Stimulated activated effector memory CD8-positive, alpha-beta T cell treated with anti-CD3 and anti-CD28 coated beads, Interleukin-12 subunit alpha, Interleukin-12 subunit beta, amount 100 ng/mL, for 72 hours (primary cell): ENCODE data around the gene ELK3.

Experiments
- ATAC-seq: fragments of 150-1000 bp; cut with Tn5 transposase; 2 replicates; pipeline ENCODE4 v1.10.0; 2021
- DNase-seq, 2 donors: peaks; one replicate each; pipeline ENCODE4 v3.0.0; 2021 to 2022; ENCODE audit warnings: low spot score in 2 of 2
- H3K27ac Mint-ChIP-seq: one replicate; pipeline ENCODE4 v1.8.0; 2022; ENCODE audit warnings: mild to moderate bottlenecking, mixed read lengths
- H3K36me3 Mint-ChIP-seq: one replicate; pipeline ENCODE4 v1.8.0; 2022; ENCODE audit warnings: mild to moderate bottlenecking, mixed read lengths
- H3K4me1 Mint-ChIP-seq: one replicate; pipeline ENCODE4 v1.8.0; 2022; ENCODE audit warnings: mixed read lengths
- H3K4me3 Mint-ChIP-seq: one replicate; pipeline ENCODE4 v1.8.0; 2022; ENCODE audit warnings: mild to moderate bottlenecking, mixed read lengths
- H3K9me3 Mint-ChIP-seq: one replicate; pipeline ENCODE4 v1.8.0; 2022; ENCODE audit warnings: mixed read lengths

Gene ELK3

DNA sequence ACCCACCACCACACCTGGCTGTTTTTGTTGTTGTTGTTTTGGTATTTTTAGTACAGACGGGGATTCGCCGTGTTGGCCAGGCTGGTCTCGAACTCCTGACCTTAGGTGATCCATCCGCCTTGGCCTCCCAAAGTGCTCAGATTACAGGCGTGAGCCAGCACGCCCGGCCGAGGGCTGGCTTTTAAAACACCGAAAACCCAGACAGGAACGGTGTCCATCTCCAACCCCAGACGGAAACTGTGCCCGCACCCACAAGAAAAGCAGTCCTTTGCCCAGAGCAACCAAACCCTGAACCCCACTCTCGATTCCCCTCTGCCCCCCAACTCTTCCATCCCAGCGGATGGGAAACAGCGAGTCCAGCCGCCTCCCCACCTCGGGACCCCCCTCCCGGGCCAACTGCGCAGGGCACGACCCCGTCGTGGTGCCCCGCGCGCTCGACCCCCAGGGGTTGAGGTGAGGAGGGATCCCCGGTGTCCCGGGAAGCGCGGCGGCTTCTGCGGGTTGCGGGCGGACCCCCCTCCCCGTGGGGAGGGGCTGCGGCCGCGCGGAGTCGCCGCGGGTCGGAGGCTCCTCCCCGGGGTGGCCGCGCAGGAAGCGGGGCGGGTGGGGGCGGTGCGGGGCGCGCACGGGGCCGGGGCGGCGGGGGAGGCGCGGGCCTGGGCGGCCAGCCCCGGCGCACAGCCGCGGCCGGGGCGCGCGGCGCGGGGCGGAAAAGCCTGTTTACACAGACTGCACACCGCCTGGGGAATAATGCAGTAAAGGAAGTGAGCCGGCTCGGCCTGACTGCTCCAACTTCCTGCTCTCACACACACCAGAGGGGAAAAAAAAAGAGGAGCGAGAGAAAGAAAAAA, at the start of gene ELK3:
Gene ELK3 (plus strand): TSS at position 651 of the 851 bp plus-strand sequence.
- DNase-seq (peak; percentile 24 to 72), ATAC-seq (peak; percentile 68)
- no peaks in the 10 kb centered on the region for H3K9me3 Mint-ChIP-seq
- H3K4me1 Mint-ChIP-seq = peaks cover 52% of the 10 kb centered on the region
- peaks cover 11% of the 10 kb centered on the region for H3K36me3 Mint-ChIP-seq
- peak within 1 kb of the TSS; percentile 98 for H3K27ac Mint-ChIP-seq
- H3K4me3 Mint-ChIP-seq = peak within 1 kb of the TSS; percentile 94

DNA sequence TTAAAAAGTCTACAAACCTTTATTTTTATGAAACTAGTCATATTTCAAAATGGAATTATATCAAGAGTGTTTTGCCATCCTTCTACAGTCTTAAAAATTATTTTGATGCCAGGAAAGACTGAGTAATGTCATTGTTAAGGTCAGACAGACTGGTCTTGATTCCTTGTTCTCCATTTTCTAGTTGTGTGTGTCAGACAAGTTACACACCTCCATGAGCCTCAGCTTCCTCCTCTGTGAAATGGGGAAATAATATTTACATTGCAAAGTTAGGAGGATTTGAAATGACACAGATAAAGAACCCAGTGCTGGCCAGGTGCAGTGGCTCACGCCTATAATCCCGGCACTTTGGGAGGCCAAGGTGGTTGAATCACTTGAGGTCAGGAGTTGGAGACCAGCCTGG, 47.4 kb upstream of the ELK3 start:
- no peak for ATAC-seq
- H3K4me1 Mint-ChIP-seq = peaks cover 23% of the 10 kb centered on the region
- H3K36me3 Mint-ChIP-seq = no peaks in the 10 kb centered on the region
- no peak overlapping the region for H3K4me3 Mint-ChIP-seq
- peak overlapping the region; percentile 6 for H3K27ac Mint-ChIP-seq
- no peaks in the 10 kb centered on the region for H3K9me3 Mint-ChIP-seq
- no peak for DNase-seq

DNA sequence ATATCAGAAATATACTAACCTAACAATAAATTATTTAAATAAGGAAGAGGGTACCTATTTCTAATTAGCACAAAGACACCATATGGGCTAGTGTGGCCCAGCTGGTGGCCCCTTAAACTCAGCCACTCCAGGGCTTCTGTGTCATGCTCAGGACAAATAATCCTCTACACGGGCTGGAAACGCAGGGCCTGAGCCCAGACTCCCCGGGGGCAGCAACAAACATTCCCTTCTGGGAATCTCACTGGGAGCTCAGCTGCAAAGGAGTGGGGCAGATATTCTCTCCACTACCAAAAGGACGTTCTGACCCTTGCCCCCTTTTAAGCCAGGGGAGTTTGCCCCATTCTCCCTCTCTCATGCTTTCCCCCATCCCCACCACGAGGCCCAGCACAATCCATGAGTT, 43.7 kb upstream of the ELK3 start:
- DNase-seq (no peak), ATAC-seq (no peak)
- Mint-ChIP-seq H3K36me3 (no peaks in the 10 kb centered on the region), H3K4me1 (no peaks in the 10 kb centered on the region), H3K4me3 (no peak overlapping the region), H3K27ac (no peak overlapping the region), H3K9me3 (no peaks in the 10 kb centered on the region)

DNA sequence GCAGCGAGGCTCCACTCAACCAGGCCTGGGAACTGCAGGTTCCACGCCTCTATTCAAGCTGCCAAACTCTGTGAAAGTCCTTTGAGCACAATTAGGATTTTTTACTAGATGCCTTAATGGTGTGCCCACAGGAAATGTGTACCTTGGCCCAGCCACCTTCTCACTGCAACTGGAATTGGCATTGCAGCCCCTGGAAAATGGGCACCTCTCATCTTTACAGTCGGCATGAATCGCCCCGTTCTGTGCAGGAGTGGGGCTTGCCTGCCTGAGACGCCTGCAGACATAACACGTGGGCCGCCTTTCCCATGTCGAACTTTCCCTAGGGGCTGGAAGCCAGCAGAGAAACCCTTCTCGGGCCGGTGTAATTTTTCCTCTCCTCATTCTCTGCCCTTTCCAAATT, 42.0 kb upstream of the ELK3 start:
- H3K4me3 Mint-ChIP-seq = no peak overlapping the region
- H3K9me3 Mint-ChIP-seq = no peaks in the 10 kb centered on the region
- H3K4me1 Mint-ChIP-seq = no peaks in the 10 kb centered on the region
- H3K27ac Mint-ChIP-seq = no peak overlapping the region
- DNase-seq = no peak
- no peak for ATAC-seq
- no peaks in the 10 kb centered on the region for H3K36me3 Mint-ChIP-seq

DNA sequence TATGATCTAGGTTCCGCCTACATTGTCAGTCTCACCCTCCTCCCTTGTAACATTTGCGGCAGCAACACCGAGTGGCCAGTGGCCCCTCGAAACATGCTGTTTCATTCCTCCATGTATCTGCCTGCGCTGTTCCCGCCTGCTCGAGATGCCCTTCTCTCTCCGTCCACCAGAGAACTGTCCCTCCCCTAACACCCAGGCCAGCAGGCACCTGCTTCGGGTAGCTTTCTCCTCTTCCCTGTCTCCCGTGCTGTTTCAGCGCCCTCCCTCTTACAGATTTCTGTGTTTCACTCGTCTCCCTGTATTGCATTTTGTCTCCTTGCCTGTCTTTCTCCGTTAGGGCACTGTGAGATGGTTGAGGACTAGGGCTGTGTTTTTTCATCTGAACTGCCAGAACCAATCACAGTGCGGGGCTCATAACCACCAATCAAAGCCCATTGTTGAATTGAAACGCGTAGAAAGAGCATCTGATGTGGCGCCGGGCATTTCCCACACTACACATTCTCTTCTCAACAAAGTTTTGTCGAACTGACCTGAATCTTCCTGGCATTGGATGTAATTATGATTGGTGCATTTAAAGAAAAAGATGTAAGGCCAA, 40.9 kb upstream of the ELK3 start:
- Mint-ChIP-seq H3K4me1 (no peaks in the 10 kb centered on the region), H3K27ac (no peak overlapping the region), H3K4me3 (no peak overlapping the region), H3K36me3 (no peaks in the 10 kb centered on the region), H3K9me3 (no peaks in the 10 kb centered on the region)
- no peak for ATAC-seq
- DNase-seq = no peak

DNA sequence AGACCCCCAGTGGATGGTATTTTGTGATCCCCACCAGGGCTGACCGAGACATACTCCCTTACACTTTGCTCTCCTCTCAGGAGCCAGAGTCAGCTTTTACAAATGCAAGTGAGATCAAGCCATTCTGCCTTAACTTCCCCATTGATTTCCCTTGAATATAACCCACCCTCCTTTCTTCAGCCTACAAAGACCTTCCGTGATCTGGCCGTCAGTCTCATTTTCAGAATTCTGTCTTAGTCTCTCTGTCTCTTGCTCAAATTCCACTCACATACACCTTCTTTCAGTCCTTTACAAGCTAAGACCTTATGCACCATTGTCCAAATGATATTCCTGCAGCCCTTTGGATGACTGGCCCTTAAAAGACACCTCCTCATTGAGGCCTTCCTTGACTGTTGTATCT, 39.0 kb upstream of the ELK3 start:
- DNase-seq (no peak), ATAC-seq (no peak)
- no peak overlapping the region for H3K4me3 Mint-ChIP-seq
- H3K27ac Mint-ChIP-seq = no peak overlapping the region
- no peaks in the 10 kb centered on the region for H3K9me3 Mint-ChIP-seq
- no peaks in the 10 kb centered on the region for H3K36me3 Mint-ChIP-seq
- H3K4me1 Mint-ChIP-seq = no peaks in the 10 kb centered on the region

DNA sequence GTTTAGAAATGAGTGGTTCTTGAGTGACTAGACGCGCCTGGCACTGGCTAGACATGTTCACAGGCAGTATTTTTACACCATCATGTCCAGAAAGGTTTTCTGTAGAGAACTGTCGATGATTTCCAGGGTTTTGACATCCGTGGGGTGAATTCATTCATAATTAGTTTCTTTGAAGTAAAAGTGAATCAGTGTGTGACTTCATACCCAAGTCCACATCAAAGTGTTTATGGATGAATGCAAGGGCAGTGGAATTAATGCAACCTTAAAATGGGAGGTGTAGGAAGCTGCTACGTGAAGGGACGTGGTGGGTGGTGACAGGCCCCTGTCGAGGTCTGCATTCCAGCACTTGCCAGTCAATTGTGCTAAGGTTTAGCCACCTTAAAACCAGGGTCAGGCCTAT, 38.4 kb upstream of the ELK3 start:
- DNase-seq (no peak), ATAC-seq (no peak)
- Mint-ChIP-seq H3K27ac (no peak overlapping the region), H3K36me3 (no peaks in the 10 kb centered on the region), H3K9me3 (no peaks in the 10 kb centered on the region), H3K4me1 (no peaks in the 10 kb centered on the region), H3K4me3 (no peak overlapping the region)

DNA sequence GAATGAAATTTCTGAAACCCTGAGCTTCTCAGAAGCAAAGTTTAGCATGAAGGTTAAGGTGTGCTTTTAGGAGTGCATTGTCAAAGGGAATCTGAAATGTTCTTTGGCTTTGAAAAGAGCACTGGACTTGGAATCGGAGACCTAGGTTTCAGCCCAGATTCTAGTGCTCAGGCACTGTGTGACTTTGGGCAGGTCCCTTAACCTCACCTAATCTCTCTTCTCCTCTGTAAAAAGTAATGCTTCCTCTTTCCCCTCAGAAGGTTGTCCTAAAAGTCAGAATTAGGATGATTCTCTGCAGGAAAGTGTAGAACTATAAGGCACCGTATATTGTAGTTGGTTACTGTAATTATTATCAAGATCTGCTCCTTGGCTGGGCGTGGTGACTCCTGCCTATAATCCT, 38.0 kb upstream of the ELK3 start:
- ATAC-seq = no peak
- H3K27ac Mint-ChIP-seq = no peak overlapping the region
- H3K4me1 Mint-ChIP-seq = no peaks in the 10 kb centered on the region
- no peak overlapping the region for H3K4me3 Mint-ChIP-seq
- DNase-seq = no peak
- H3K36me3 Mint-ChIP-seq = no peaks in the 10 kb centered on the region
- no peaks in the 10 kb centered on the region for H3K9me3 Mint-ChIP-seq

DNA sequence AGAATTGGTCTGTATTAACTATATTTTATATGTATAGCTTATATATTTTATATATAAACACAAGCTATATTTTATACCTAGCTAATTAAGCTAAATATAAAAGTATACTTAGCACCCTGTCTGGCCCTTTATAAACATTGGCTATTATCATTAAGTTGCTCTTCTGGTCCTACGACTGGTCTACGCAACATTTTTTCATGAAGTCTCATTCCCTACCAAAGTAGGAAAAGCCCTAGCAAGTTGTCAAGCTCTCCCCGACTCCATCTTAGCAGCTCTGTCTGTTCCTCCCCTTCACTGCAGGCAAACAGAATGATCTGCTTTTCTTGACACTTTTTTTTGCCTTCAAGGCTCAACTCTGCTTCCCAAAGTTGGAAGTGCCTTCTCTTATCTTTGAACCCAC, 36.7 kb upstream of the ELK3 start:
- Mint-ChIP-seq H3K4me3 (no peak overlapping the region), H3K36me3 (no peaks in the 10 kb centered on the region), H3K9me3 (no peaks in the 10 kb centered on the region), H3K27ac (no peak overlapping the region), H3K4me1 (no peaks in the 10 kb centered on the region)
- no peak for DNase-seq
- ATAC-seq = no peak

DNA sequence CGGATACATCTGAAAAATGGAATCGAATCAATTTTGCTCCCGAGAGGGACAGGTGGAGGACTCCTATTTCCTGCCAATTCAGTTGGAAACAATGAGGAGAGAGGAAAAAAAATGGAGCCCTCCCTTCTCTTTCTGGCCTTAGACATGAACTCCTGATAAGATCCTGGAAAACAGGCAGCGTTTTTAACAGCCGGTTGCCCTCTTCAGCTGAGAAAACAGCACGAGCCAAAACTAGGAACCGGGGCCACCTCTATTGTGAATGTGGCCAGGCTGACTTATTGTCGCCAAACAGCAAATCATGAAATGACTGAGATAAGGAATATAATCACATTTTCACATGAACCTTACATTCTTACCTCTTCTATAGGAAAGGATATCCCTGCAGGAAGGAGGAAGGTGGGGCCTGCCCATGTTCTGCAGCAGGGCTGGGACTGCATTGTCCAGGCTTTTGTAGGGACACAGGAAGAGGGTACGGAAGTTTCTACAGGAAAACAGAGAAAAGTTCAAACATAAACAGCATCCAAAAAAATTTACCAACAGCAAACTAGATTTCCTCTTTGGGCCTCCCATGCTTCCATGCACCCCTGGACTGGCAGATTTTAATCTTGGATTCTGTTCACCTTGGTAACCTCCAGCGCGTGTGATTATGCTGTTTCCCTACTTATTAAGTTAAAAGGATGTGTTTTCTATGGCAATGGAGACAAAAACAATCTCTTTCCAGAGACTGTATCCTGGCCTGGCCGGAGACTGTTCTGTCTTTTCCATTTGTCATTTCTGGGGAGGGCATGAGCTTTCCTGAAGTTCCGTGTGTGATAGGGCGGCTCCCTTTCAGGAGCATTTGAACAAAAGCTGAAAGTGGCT, 29.0 kb upstream of the ELK3 start:
- peaks cover 8% of the 10 kb centered on the region for H3K4me1 Mint-ChIP-seq
- DNase-seq = no peak

DNA sequence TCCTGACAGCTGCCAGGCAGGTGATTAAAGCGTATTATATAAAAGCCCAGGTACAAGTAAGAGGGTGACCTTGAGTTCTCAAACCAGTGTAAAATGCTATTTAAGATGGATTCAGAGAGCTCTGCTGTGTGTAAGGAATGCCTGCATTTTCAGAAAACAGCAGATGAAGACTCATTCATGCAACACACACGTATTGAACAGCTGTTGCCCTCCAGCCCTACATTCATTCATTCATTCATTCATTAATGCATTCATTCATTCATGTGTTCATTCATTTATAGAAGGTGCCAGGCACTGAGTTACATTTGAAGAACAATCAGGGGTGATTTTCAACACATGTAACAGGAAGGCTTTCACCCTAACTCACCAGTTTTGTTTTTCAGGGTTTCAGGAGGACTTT, 27.4 kb upstream of the ELK3 start:
- Mint-ChIP-seq H3K4me3 (no peak overlapping the region), H3K27ac (no peak overlapping the region), H3K9me3 (no peaks in the 10 kb centered on the region), H3K4me1 (peaks cover 14% of the 10 kb centered on the region), H3K36me3 (no peaks in the 10 kb centered on the region)
- ATAC-seq (no peak), DNase-seq (no peak)

More for the DNA sequence above, 29.0 kb upstream of the ELK3 start:
- Mint-ChIP-seq H3K27ac (no peak overlapping the region), H3K4me3 (no peak overlapping the region), H3K9me3 (no peaks in the 10 kb centered on the region), H3K36me3 (no peaks in the 10 kb centered on the region)
- ATAC-seq = no peak

DNA sequence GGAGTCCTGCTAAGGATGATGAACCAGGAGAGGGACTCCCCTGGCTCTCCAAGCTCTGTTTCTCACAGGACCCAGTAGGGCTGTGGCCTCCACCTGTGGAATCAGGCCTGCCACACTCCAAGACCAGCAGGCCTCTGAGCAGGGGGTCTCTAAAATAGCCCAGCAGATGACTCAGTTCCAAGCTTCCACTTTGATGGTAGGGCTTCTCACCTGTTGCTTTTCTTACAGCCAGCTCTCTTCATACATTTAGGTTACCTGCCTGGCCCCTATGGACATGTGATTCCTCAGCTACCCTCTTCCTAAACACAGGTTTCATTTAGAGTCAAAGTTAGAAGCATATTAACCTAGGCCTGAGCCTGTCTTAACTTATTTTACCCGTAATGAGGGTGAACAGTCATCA, 26.7 kb upstream of the ELK3 start:
- Mint-ChIP-seq H3K4me3 (no peak overlapping the region), H3K36me3 (no peaks in the 10 kb centered on the region), H3K4me1 (peaks cover 22% of the 10 kb centered on the region), H3K27ac (no peak overlapping the region), H3K9me3 (peaks cover under 1% of the 10 kb centered on the region)
- ATAC-seq (no peak), DNase-seq (no peak)

DNA sequence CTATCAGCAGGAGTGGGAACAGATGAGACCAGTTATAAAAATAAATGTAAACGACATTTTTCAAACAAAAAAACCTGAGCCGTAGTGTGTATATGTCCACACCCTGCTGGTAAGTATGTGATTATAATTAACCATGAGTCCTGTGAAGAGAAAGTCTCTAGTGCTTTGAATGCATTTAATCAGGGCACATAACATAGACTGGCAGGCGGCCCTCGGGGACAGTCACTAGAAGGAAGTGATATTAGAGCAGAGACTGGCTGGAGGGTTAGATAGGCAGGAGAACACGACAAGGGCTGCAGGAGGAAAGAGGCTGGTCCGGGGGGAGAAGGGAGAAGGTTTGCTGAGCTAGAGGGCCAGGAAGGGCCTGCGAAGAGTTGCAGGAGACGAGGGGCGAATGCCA, 23.8 kb upstream of the ELK3 start:
- Mint-ChIP-seq H3K4me3 (no peak overlapping the region), H3K36me3 (no peaks in the 10 kb centered on the region), H3K4me1 (peaks cover 20% of the 10 kb centered on the region), H3K27ac (no peak overlapping the region), H3K9me3 (peaks cover 3% of the 10 kb centered on the region)
- DNase-seq (no peak), ATAC-seq (no peak)

DNA sequence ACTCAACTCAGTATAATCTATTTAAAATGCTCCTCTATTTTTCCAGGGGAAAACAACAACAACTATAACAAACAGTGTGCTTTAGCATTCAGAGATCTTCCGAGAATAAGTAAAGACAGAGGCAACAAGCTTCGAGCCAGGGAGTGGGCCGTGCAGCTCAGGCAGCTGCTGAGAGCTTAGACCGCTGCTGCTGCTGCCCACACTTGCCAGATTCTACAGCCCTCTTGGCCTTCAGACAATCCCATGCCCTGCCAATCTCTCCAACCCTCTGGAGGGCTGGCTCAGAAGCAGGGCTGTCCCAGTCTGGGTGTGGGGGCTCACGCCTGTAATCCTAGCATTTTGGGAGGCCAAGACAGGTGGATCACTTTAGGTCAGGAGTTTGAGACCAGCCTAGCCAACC, 23.4 kb upstream of the ELK3 start:
- Mint-ChIP-seq H3K27ac (no peak overlapping the region), H3K9me3 (peaks cover 3% of the 10 kb centered on the region), H3K36me3 (no peaks in the 10 kb centered on the region), H3K4me3 (no peak overlapping the region), H3K4me1 (peaks cover 20% of the 10 kb centered on the region)
- ATAC-seq = no peak
- DNase-seq = no peak

DNA sequence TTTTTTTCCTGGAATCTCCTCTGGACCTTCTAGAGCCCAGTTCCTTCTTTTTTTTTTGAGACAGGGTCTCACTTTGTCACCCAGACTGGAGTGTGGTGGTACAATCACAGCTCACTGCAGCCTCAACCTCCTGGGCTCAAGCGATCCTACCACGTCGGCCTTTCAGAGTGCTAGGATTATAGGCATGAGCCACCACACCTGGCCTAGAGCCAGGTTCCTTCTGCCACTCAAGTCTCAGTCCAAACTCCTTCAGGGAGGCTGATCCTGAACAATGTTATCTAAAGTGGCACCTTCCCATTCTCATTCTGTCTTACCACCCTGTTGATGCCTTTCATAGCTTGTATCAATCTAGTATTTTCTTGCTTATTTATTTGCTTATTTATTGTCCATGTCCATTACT, 22.3 kb upstream of the ELK3 start:
- H3K4me3 Mint-ChIP-seq = no peak overlapping the region
- H3K36me3 Mint-ChIP-seq = no peaks in the 10 kb centered on the region
- no peak for ATAC-seq
- H3K4me1 Mint-ChIP-seq = peaks cover 20% of the 10 kb centered on the region
- no peak for DNase-seq
- H3K9me3 Mint-ChIP-seq = peaks cover 3% of the 10 kb centered on the region
- no peak overlapping the region for H3K27ac Mint-ChIP-seq
